Measurements from ENCODE around the gene SPRYD3. TPM values are rescaled to one million over a fixed set of nuclear protein-coding genes. Genes with fewer than 3 reads are reported as not detected.

Gene SPRYD3
- total and polyA plus RNA-seq, 2 experiments from 2014 or later = 4.3 to 5.4 TPM

GRCh38 chr12:53056901-53057300 lies 22.3 kb downstream of the SPRYD3 start (continued):
- TF ChIP-seq ETS1 (IDR thresholded peaks at IDR 0.05) (no peak), REST (IDR thresholded peaks at IDR 0.05; ENCODE audit: unreplicated experiment) (no peak), CTCF (conservative IDR thresholded peaks at IDR 0.05; ENCODE audit: low read depth in 2 of 2) (no peak), POLR2AphosphoS5 (IDR thresholded peaks at IDR 0.05; ENCODE audit: low read depth) (no peak)

GRCh38 chr12:53056296-53056695 lies 22.9 kb downstream of the SPRYD3 start:
- H3K27ac Mint-ChIP-seq = no peak overlapping the region
- peaks cover 11% of the 10 kb centered on the region for H3K36me3 Mint-ChIP-seq (ENCODE audit: low read depth)
- Histone ChIP-seq H3K9me2 (ENCODE audit: insufficient read depth) (no peaks in the 10 kb centered on the region), H3K27me3 (ENCODE audit: insufficient read depth) (peaks cover 17% of the 10 kb centered on the region; the same call in 1 of the 2 replicates), H3K4me3 (no peak overlapping the region), H3K79me2 (replicated peaks; ENCODE audit: insufficient read depth) (0 out of 2 replicates have a peak, but pooled peaks cover 9% of the 10 kb centered on the region), H3K27ac (ENCODE audit: low read depth) (no peak overlapping the region), H3K4me2 (no peak overlapping the region), H3F3A (replicated peaks; ENCODE audit: low read depth) (0 out of 2 replicates have a peak, but pooled peaks cover 9% of the 10 kb centered on the region), H2AFZ (no peak overlapping the region), H3K36me3 (ENCODE audit: insufficient read depth) (no peaks in the 10 kb centered on the region), H4K20me1 (replicated peaks; ENCODE audit: insufficient read depth) (peaks cover 10% of the 10 kb centered on the region), H3K4me1 (ENCODE audit: insufficient read depth) (peaks cover 18% of the 10 kb centered on the region; the same call in 1 of the 2 replicates)
- no peak overlapping the region for H3K4me3 Mint-ChIP-seq
- H3K4me1 Mint-ChIP-seq = peaks cover 15% of the 10 kb centered on the region
- no peak for ATAC-seq
- no peaks in the 10 kb centered on the region; the same call in 2 of the 3 replicates for H3K9me3 Mint-ChIP-seq
- DNase-seq (ENCODE audit: low spot score) = no peak
- H3K27me3 Mint-ChIP-seq (ENCODE audit: insufficient read depth, low read depth, poor library complexity) = peaks cover 15% of the 10 kb centered on the region
- TF ChIP-seq ZNF114 (CRISPR knock-in tag; IDR thresholded peaks at IDR 0.05) (no peak), ETS1 (IDR thresholded peaks at IDR 0.05) (no peak), REST (IDR thresholded peaks at IDR 0.05; ENCODE audit: unreplicated experiment) (no peak), JUNB (IDR thresholded peaks at IDR 0.05; ENCODE audit: unreplicated experiment) (no peak), NANOG (IDR thresholded peaks at IDR 0.05; ENCODE audit: borderline replicate concordance) (no peak), EZH2 (IDR thresholded peaks at IDR 0.05; ENCODE audit: low read depth, unreplicated experiment) (no peak)

Measured in GM23338 (cell line).